GM19240 (cell line): ENCODE results near the gene RUNX1.

Experiments
- DNase-seq: peaks from one replicate; pipeline ENCODE4 v3.0.0; 2011; ENCODE audit warnings: low spot score; ENCODE audit not compliant: insufficient read length

RUNX1 gene

GRCh38 chr21:35048706-35049617 is at the start of gene RUNX1:
Gene RUNX1 (minus strand): TSS chr21:35049302.
- peak; percentile 27 for DNase-seq

GRCh38 chr21:35097525-35097924 is 48.4 kb upstream of the RUNX1 start:
- no peak for DNase-seq

- no peak for DNase-seq
Measured at GRCh38 chr21:35096959-35097358, 47.9 kb upstream of the RUNX1 start.

GRCh38 chr21:35095859-35096291 is 46.8 kb upstream of the RUNX1 start:
- DNase-seq: no peak

- DNase-seq: no peak
Measured at GRCh38 chr21:35093514-35093913, 44.4 kb upstream of the RUNX1 start.

GRCh38 chr21:35091496-35091895 is 42.4 kb upstream of the RUNX1 start:
- DNase-seq: no peak

- no peak for DNase-seq
Measured at GRCh38 chr21:35090403-35090802, 41.3 kb upstream of the RUNX1 start.

- no peak for DNase-seq
Measured at GRCh38 chr21:35088319-35088771, 39.2 kb upstream of the RUNX1 start.

- no peak for DNase-seq
Measured at GRCh38 chr21:35086357-35086756, 37.3 kb upstream of the RUNX1 start.

- no peak for DNase-seq
Measured at GRCh38 chr21:35084869-35085268, 35.8 kb upstream of the RUNX1 start.

- DNase-seq: no peak
Measured at GRCh38 chr21:35083246-35083645, 34.1 kb upstream of the RUNX1 start.

- no peak for DNase-seq
Measured at GRCh38 chr21:35081861-35082260, 32.8 kb upstream of the RUNX1 start.

- DNase-seq: no peak
Measured at GRCh38 chr21:35079181-35079580, 30.1 kb upstream of the RUNX1 start.

GRCh38 chr21:35077975-35078374 is 28.9 kb upstream of the RUNX1 start:
- no peak for DNase-seq

- no peak for DNase-seq
Measured at GRCh38 chr21:35077466-35077865, 28.4 kb upstream of the RUNX1 start.

GRCh38 chr21:35075546-35075945 is 26.4 kb upstream of the RUNX1 start:
- DNase-seq: no peak

GRCh38 chr21:35072960-35073359 is 23.9 kb upstream of the RUNX1 start:
- DNase-seq: no peak

GRCh38 chr21:35072557-35072956 is 23.5 kb upstream of the RUNX1 start:
- no peak for DNase-seq

- DNase-seq: no peak
Measured at GRCh38 chr21:35071347-35071746, 22.2 kb upstream of the RUNX1 start.

- no peak for DNase-seq
Measured at GRCh38 chr21:35070436-35070835, 21.3 kb upstream of the RUNX1 start.

GRCh38 chr21:35066824-35067223 is 17.7 kb upstream of the RUNX1 start:
- no peak for DNase-seq

GRCh38 chr21:35063428-35064172 is 14.5 kb upstream of the RUNX1 start:
- DNase-seq: no peak
